Fibroblast of skin of left quadriceps (primary cell): ENCODE results near the gene HAGH.
A peak's percentile ranks its signal among the peaks of the same experiment; 100 is the strongest.
"Not testable (repeated sequence)": the region's sequence is repeated elsewhere in the genome, so short reads cannot be mapped to it uniquely, and the experiment has no call there.

Experiments
- DNase-seq, 2 experiments: peaks; one replicate each; pipeline ENCODE4 v3.0.0-alpha.2; 2013; ENCODE audit warnings: low read depth in 2 of 2

HAGH gene

DNA sequence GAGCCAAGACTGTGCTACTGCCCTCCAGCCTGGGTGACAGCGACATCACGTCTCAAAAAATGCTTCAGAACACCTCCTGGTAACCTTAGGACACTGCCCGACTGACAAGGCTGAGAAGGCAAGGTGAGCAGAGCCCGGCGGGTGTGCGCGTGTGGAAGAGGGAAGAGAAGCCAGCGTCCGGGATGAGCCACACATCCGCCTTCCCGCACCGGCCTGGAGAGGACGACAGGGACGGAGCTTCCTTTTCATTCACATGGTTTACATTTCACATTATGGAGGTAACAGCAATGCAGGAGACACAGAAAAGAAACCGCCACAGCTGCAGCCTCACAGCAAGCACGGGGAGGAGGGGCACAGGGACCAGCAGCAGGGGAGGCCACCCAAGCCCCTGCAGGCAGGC, 16.5 kb downstream of the HAGH start:
- DNase-seq, result no peak

DNA sequence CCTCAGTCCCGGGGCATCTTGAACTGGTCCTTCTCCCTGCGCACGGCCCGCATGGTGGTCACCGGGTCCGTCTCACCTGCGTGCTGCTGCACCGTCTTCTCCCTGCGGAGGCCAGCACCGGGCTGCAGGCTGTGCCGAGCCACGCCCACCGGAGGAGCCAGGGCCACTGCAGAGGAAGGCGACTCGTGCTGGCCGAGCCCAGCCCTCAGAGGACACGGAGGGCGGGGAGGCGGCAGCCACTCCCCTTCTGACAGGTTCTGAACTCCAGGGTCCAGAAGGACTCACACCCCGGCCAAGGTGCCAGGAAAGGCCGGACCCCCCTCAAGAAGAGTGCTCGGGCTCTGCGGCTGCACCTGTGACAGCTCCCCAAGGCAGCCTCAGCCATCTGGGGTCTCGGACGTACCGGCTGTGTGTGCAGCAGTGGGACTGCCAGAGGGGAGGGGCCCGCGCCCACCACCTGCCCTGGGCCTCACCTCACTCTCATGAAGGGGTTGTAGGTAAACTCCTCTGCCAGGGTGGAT, 17.3 kb downstream of the HAGH start:
- no peak for DNase-seq

GRCh38 chr16:1808691-1809090, 17.9 kb downstream of the HAGH start:
- DNase-seq, result no peak

- no peak for DNase-seq
Measured at GRCh38 chr16:1807626-1808025, 19.0 kb downstream of the HAGH start.

GRCh38 chr16:1800701-1801100, 25.9 kb downstream of the HAGH start:
- DNase-seq, result peak in 1 of 2 experiments; percentile 3

DNA sequence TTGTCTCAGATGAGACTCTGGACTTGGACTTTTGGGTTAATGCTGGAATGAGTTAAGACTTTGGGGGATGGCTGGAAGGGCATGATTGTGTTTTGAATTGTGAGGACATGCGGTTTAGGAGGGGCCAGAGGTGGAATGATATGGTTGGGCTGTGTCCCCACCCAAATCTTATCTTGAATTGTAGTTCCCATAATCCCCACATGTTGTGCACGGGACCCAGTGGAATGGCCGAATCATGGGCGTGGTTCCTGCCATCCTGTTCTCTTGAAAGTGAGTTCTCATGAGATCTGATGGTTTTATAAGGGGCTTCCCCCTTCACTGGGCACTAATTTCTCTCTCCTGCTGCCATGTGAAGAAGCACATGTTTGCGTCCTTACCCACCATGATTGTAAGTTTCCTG, 27.4 kb downstream of the HAGH start:
- not testable (repeated sequence) for DNase-seq

- DNase-seq, result no peak
Measured at GRCh38 chr16:1794908-1795666, 31.5 kb downstream of the HAGH start.

DNA sequence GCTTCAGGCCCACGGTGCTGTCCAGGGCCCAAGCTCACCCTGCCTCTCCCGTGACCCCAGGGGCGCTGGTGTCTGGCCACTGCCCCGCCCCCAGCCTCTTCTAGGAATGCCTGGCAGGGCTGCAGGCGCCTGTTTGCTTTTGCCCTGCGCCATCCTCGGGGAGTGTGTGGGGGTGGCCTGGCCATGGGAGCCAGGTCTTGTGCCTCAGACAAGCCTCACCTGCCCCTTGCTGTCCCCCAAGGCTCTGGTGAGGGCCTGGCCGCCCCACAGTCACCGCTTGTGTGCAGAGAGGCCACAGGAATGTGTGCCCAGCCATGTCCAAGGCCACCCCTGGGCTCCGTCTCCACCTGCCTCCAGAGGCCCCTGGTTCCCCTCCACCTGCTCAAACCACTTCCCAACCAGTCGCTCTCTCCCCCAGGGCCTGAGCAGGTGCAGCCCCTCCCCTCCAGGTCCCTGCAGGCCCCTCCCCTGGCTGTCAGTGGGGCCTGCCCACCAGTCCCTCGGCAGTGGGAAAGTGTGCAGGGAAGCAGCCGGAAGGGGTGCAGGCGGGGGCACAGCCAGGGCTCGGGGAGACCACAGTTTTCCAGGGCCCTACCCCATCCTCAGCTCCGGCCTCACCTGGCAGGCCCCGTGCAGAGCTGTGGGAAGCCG, 32.3 kb downstream of the HAGH start:
- DNase-seq, result no peak

GRCh38 chr16:1793578-1794220, 32.9 kb downstream of the HAGH start, which contains the start of gene IGFALS:
IGFALS (minus strand) TSS chr16:1793705; CDS start chr16:1793652, 53 bp downstream.
- no peak for DNase-seq

GRCh38 chr16:1792836-1793577, 33.6 kb downstream of the HAGH start:
- DNase-seq, result no peak

DNA sequence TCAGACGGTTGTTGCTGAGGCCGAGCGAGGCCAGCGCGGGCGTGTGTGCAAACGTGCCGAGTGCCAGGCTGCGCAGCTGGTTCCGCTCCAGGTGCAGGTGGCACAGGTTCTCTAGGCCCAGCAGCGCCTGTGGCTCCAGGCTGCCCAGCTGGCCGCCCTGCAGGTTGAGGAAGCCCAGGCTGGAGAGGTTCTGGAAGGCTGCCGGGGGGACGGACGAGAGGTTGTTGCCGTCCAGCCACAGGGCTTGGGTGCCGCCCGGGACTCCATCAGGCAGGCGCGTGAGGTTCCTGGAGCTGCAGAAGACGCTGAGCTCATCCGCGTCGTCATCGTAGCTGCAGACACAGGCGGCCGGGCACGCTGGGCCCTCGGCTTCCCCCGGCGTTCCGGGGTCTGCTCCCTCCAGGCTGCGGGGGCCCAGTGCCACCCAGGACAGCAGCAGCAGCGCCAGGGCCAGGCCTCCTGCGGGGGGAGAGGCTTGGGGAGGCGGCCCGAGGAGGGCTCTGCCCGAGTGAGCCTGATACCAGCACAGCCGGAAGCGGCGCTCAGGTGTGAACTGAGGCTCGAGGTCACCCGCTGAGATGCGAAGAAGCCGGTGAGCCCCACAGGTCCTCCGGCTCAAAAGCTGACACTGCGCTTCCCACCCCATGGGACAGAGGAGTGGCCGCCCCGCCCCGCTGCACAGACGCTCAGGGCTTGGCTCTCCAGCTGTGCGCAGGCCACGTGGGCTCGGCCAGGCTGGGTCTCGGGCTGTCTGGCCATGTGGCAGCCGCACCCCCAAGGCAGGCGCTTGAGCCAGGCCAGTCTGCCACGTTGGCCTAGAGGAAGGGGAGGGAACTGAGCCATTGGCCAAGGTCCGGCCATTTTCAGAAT, 34.4 kb downstream of the HAGH start:
- no peak for DNase-seq

GRCh38 chr16:1791256-1791942, 35.2 kb downstream of the HAGH start:
- DNase-seq, result no peak

GRCh38 chr16:1790611-1791255, 35.9 kb downstream of the HAGH start:
- DNase-seq, result no peak

- DNase-seq, result no peak
Measured at GRCh38 chr16:1790261-1790610, 36.4 kb downstream of the HAGH start.

DNA sequence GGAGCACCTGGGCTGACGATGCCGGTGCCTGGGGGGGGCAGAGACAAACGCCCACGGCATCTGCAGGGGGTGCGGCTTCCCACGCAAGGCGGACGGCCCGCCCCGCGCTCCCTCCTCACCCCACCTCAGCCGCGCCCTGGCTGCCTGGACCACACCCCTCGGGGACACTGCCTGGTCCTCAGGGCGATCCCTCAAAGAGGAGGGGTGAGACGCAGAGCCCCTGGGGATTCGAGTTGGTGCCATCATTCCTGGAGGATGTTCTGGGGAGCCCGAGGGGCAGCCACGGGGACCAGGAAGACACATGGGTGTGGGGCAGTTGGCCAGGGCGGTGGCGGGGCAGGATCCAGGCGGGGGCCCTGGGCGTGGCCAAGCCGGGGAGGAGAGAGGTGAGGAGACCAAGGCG, 37.0 kb downstream of the HAGH start:
- DNase-seq, result no peak

DNA sequence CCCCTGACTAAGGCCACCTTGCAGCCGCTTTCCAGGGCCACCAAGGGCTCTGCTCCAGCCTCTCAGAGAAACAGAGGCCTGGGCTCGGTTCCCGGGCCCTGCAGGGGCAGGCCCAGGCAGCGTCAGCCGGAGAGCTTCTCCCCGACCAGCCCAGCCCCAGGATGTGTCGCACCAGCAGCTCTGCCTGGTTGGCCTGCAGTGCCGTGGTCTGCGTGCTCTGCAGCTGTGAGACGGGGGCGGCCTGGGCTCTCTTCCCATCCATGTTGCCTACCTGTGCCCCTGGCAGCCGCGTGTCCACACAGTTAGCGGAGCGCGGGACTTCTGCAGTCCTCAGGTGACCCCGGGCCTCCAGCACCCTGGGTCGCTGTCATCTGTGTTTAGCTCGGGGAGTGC, 37.9 kb downstream of the HAGH start:
- DNase-seq, result no peak

- no peak for DNase-seq
Measured at GRCh38 chr16:1788095-1788707, 38.4 kb downstream of the HAGH start.

DNA sequence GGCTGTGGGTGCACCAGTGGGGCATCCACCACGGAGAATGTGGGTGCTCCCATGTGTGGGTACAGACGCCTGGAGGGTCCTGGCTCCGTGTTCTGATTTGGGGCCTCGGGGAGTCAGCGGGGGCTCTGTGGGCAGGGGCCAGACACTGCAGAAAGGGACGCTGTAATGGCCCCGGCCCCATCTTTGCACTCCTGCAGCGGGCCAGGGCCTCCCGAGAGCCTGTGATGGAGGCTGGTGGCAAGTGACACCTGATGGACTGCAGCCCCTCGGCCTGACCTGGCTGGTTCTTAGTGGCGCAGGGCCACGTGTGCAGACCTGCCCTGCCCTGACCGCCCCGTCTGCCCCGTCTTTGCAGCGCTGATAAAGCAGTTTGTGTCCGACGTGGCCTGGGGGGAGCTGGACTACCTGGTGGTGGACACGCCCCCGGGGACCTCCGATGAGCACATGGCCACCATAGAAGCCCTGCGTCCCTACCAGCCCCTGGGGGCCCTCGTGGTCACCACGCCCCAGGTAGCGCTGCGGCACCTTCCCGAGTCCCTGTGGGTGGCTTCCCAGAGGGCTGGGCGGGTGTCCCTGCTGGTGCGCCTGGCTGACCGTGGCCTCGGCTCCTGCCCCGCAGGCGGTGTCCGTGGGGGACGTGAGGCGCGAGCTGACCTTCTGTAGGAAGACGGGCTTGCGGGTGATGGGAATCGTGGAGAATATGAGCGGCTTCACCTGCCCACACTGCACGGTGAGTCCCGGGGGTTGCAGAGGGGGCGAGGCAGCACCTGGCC, 39.1 kb downstream of the HAGH start:
- DNase-seq, result no peak

DNA sequence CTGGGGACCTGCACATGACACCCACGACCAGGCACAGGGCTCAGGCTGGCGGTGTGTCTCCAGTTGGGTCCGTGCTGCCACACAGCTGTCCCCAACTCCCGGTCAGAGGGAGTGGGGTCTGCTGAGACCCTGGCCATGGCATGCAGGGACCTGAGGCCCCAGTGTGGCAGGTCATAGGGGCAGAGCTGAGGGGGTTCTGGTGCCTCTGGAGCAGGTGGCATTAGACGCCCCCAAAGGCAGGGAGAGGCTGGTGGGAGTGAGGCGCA, 39.6 kb downstream of the HAGH start:
- DNase-seq, result no peak
